ENCODE data around the gene NME3. TPM values are rescaled to one million over a fixed set of nuclear protein-coding genes. Genes with fewer than 3 reads are reported as not detected.
A peak's percentile ranks its signal among the peaks of the same experiment; 100 is the strongest.

The NME3 gene
- total RNA-seq, 4 donors from 2014 or later = 49.9 to 106 (median 87.2) TPM

DNA sequence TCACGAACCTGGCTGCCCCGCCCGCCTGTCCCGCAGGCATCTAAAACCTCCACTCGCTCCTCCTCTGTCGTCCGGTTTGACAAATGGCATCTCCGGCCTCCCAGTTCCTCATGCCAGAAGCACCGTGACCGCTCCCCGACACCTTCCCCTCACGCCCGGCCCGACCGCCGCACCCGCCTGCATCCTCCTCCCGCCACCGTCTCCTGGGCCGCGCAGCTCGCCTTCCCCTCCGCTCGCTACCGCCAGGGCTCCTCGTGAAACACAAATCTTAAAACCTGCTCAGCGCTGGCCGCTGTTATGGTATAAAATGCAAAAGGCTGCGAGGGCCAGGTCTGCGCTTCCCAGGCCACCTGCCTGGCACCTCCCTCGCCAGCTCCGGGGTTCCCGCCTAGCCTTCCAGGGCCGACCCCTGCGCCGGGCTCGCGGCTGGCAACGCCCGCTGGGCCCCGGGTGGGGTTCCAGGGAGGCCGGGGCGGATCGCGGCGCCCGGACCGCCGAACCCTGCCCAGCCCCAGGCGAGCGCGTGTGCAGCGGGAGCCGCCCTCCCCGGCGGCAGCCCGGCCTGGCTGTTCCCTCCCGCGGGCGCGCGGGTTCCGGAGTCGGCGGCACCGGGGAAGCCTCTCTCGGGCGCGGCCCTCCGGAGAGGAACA, 10.5 kb upstream of the NME3 start:
- peak; percentile 17 for ATAC-seq
- Histone ChIP-seq H3K4me1 (peaks cover 3 to 68% (median 32%) of the 10 kb centered on the region in 3 donors), H3K9me3 (no peaks in the 10 kb centered on the region), H3K4me3 (peak overlapping the region; percentile 71 to 85), H3K36me3 (peaks cover 0 to 62% of the 10 kb centered on the region in 2 donors), H3K27ac (peak overlapping the region; percentile 79 to 97 (median 92)), H3K27me3 (no peaks in the 10 kb centered on the region)
- WGBS, 2 donors (ENCODE audit: low coverage in 1 of 2) = 0% methylated on average over 13 to 14 of the region's 70 CpGs
- no peak for TF ChIP-seq EP300 (IDR thresholded peaks at IDR 0.05)
- TF ChIP-seq, protein P1, sequence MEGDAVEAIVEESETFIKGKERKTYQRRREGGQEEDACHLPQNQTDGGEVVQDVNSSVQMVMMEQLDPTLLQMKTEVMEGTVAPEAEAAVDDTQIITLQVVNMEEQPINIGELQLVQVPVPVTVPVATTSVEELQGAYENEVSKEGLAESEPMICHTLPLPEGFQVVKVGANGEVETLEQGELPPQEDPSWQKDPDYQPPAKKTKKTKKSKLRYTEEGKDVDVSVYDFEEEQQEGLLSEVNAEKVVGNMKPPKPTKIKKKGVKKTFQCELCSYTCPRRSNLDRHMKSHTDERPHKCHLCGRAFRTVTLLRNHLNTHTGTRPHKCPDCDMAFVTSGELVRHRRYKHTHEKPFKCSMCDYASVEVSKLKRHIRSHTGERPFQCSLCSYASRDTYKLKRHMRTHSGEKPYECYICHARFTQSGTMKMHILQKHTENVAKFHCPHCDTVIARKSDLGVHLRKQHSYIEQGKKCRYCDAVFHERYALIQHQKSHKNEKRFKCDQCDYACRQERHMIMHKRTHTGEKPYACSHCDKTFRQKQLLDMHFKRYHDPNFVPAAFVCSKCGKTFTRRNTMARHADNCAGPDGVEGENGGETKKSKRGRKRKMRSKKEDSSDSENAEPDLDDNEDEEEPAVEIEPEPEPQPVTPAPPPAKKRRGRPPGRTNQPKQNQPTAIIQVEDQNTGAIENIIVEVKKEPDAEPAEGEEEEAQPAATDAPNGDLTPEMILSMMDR (IDR thresholded peaks at IDR 0.05) = peak in 2 of 4 experiments; percentile 6 to 37

DNA sequence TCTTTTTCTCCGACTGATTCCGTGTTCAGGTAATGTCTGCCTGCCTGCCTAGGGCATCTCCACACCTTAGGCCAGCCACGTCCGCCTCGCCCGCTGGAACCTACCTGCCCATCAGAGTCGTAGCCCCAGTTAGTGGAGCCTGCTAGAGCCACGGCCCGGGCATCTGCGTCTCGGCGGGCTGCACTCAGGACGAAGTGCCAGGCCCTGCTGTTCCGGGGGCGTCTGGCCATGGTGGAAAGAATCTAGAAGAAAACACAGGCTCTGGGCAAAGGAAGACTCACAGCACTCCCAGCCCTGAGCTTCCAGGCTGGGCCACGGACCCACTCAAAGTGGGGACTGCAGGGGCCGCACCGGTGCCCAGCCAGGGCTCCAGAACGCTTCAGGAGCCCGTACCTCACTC, 9.9 kb upstream of the NME3 start:
- Histone ChIP-seq H3K27ac (peak overlapping the region in 3 of 4 donors; percentile 90 to 97 (median 93)), H3K9me3 (no peaks in the 10 kb centered on the region), H3K4me3 (peak overlapping the region; percentile 71 to 85), H3K27me3 (no peaks in the 10 kb centered on the region), H3K36me3 (peaks cover 0 to 62% of the 10 kb centered on the region in 2 donors), H3K4me1 (peaks cover 3 to 62% (median 32%) of the 10 kb centered on the region in 3 donors)
- TF ChIP-seq, protein P1 (IDR thresholded peaks at IDR 0.05) = no peak
- TF ChIP-seq EP300 (IDR thresholded peaks at IDR 0.05) (no peak), POLR2A (IDR thresholded peaks at IDR 0.05) (no peak), POLR2AphosphoS5 (IDR thresholded peaks at IDR 0.05) (no peak)
- WGBS, 2 donors (ENCODE audit: low coverage in 1 of 2) = 50 to 65% methylated on average over 2 to 4 of the region's 20 CpGs
- ATAC-seq = no peak

DNA sequence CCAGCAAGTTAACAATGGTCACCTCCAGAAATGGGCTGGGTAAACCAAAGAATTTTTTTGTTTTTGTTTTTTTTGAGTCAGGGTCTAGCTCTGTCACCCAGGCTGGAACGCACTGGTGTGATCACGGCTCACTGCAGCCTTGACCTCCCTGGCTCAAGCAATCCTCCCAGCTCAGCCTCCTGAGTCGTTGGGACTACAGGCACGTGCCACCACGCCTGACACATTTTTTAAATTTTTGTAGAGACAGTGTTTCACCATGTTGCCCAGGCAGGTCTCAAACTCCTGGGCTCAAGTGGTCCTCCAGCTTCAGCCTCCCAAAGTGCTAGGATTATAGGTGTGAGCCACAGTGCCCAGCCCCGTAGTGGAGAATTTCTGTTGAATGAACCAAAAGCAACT, 9.3 kb upstream of the NME3 start:
- Histone ChIP-seq H3K4me1 (peaks cover 3 to 61% (median 32%) of the 10 kb centered on the region in 3 donors), H3K27me3 (no peaks in the 10 kb centered on the region), H3K27ac (peak overlapping the region in 2 of 4 donors; percentile 90 to 97), H3K9me3 (no peaks in the 10 kb centered on the region), H3K4me3 (no peak overlapping the region), H3K36me3 (peaks cover 0 to 62% of the 10 kb centered on the region in 2 donors)
- TF ChIP-seq EP300 (IDR thresholded peaks at IDR 0.05) (no peak), POLR2AphosphoS5 (IDR thresholded peaks at IDR 0.05) (no peak), POLR2A (IDR thresholded peaks at IDR 0.05) (no peak)
- TF ChIP-seq, protein P1 (IDR thresholded peaks at IDR 0.05) = no peak
- ATAC-seq = no peak
- WGBS, 2 donors (ENCODE audit: low coverage in 1 of 2) = 64 to 80% methylated on average over 1 to 4 of the region's 6 CpGs

DNA sequence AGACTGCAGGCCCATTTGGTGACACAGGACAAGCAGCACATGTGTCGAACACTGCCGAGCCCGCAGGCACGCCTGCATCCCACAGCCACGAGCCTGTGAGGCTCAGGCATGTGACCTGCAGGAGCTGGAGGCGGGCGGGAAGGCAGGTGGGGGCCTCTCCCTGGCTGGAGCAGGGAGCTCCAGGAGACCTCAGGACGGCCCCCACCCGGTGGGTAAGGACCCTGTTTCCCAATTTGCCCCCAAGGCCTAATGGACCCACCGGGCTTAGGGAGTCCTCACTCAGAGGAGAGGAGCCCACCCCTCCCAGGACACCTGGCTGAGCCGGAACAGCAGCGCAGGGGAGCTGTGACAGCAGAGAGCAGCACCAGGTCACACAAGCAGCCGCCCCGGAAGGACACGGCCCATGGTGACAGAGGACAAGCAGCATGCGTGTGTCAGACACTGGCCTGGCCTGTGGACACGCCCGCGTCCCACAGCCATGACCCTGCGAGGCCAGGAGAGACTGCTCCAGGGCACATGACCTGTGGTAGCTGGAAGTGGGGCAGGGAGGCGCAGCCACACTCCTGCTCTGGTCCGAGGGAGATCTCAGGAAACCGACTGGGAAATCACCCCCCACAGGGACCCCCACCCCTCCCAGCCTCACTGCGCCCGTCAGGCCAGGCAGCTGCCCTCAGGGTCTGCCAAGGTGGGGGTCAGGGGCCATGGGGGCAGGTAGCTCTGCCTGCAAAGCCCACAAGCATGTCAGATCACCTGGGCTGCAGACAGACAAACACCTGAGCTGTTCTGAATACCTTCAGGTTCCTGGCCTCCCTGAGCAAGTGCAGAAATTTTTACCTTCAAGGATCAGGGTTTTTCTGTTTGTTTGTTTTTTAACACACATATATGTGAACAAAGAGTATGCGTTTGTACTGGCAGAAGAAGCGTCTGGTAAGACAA, 8.7 kb upstream of the NME3 start:
- Histone ChIP-seq H3K4me1 (peaks cover 3 to 61% (median 28%) of the 10 kb centered on the region in 3 donors), H3K4me3 (no peak overlapping the region), H3K36me3 (peaks cover 0 to 62% of the 10 kb centered on the region in 2 donors), H3K27me3 (no peaks in the 10 kb centered on the region), H3K27ac (peak overlapping the region in 2 of 4 donors; percentile 2 to 22), H3K9me3 (no peaks in the 10 kb centered on the region)
- TF ChIP-seq EP300 (IDR thresholded peaks at IDR 0.05) (no peak), POLR2AphosphoS5 (IDR thresholded peaks at IDR 0.05) (no peak), POLR2A (IDR thresholded peaks at IDR 0.05) (no peak)
- TF ChIP-seq, protein P1 (IDR thresholded peaks at IDR 0.05) = no peak
- ATAC-seq = no peak
- 81 to 87% methylated on average over 2 to 4 of the region's 27 CpGs for WGBS, 2 donors (ENCODE audit: low coverage in 1 of 2)
